GM19240 (cell line): ENCODE data around the gene PHKA2.

Experiments used
- DNase-seq: peaks from one replicate; pipeline ENCODE4 v3.0.0; 2011; ENCODE audit warnings: low spot score; ENCODE audit not compliant: insufficient read length

Gene PHKA2

GRCh38 chrX:18889346-18890048, 94.4 kb downstream of the PHKA2 start:
- DNase-seq: no peak

- DNase-seq: no peak
Observed at GRCh38 chrX:18888281-18888680, 95.6 kb downstream of the PHKA2 start.

GRCh38 chrX:18887825-18888212, 96.1 kb downstream of the PHKA2 start:
- DNase-seq: no peak

GRCh38 chrX:18887177-18887824, 96.6 kb downstream of the PHKA2 start:
- no peak for DNase-seq

- DNase-seq: peak; percentile 44
Observed at GRCh38 chrX:18886344-18887161, 97.4 kb downstream of the PHKA2 start.

GRCh38 chrX:18886005-18886343, 97.9 kb downstream of the PHKA2 start:
- no peak for DNase-seq

- DNase-seq: no peak
Observed at GRCh38 chrX:18885328-18886004, 98.4 kb downstream of the PHKA2 start.

GRCh38 chrX:18884916-18885315, 99.0 kb downstream of the PHKA2 start:
- no peak for DNase-seq

GRCh38 chrX:18883961-18884765, 99.8 kb downstream of the PHKA2 start:
- no peak for DNase-seq

GRCh38 chrX:18883234-18883960, 100.5 kb downstream of the PHKA2 start:
- no peak for DNase-seq

- no peak for DNase-seq
Observed at GRCh38 chrX:18879144-18879543, 104.8 kb downstream of the PHKA2 start.

- no peak for DNase-seq
Observed at GRCh38 chrX:18877469-18877868, 106.4 kb downstream of the PHKA2 start.

- no peak for DNase-seq
Observed at GRCh38 chrX:18875256-18875878, 108.5 kb downstream of the PHKA2 start.

- DNase-seq: no peak
Observed at GRCh38 chrX:18874560-18875255, 109.2 kb downstream of the PHKA2 start.

GRCh38 chrX:18873836-18874235, 110.1 kb downstream of the PHKA2 start:
- DNase-seq: no peak

- DNase-seq: no peak
Observed at GRCh38 chrX:18873189-18873791, 110.6 kb downstream of the PHKA2 start.

- no peak for DNase-seq
Observed at GRCh38 chrX:18872621-18873020, 111.3 kb downstream of the PHKA2 start.

GRCh38 chrX:18871970-18872369, 111.9 kb downstream of the PHKA2 start:
- no peak for DNase-seq
